ENCODE data around the gene HEYL.

DNA sequence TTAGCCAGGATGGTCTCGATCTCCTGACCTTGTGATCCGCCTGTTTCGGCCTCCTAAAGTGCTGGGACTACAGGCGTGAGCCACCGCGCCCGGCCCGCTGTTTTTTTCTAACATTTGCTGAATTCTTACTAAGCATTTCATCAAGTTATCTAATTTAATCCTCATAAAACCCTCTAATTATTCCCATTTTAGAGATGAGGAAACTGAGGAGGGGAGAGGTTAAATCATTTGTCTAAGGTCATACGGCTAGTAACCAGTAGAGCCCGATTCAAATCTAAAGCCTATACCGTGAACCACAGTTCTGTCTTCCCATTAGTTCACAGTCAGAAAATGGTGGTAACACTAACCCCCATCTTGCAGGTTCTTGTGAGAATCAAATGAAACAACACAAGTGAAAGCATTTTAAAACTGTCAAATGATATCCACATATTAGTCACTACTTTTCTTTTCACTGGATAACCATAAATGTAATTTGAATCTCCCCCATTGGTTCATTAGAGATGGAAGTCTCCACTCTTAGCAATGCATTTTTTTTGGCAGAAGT is 10.6 kb downstream of the HEYL start:
- TF ChIP-seq, protein P1, sequence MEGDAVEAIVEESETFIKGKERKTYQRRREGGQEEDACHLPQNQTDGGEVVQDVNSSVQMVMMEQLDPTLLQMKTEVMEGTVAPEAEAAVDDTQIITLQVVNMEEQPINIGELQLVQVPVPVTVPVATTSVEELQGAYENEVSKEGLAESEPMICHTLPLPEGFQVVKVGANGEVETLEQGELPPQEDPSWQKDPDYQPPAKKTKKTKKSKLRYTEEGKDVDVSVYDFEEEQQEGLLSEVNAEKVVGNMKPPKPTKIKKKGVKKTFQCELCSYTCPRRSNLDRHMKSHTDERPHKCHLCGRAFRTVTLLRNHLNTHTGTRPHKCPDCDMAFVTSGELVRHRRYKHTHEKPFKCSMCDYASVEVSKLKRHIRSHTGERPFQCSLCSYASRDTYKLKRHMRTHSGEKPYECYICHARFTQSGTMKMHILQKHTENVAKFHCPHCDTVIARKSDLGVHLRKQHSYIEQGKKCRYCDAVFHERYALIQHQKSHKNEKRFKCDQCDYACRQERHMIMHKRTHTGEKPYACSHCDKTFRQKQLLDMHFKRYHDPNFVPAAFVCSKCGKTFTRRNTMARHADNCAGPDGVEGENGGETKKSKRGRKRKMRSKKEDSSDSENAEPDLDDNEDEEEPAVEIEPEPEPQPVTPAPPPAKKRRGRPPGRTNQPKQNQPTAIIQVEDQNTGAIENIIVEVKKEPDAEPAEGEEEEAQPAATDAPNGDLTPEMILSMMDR (IDR thresholded peaks at IDR 0.05): no peak
- TF ChIP-seq POLR2A (IDR thresholded peaks at IDR 0.05): no peak
